IMR-90 (cell line): ENCODE results near the gene AASS. TPM values are rescaled to one million over a fixed set of nuclear protein-coding genes. Genes with fewer than 3 reads are reported as not detected.

Experiments
- ATAC-seq: fragments of 200-7000 bp; cut with Tn5 transposase; 2 replicates; pipeline ENCODE4 v1.9.1; 2020; ENCODE audit warnings: low read depth, mild to moderate bottlenecking, moderate library complexity
- BruUV-seq: library from RNA; stranded (reverse); fragments of 400-500 nt; replicated peaks from 2 replicates; lab custom pipeline; 2021; lab: Mats Ljungman, UMichigan
- CTCF ChIA-PET: fragments of 300-600 bp; formaldehyde crosslinking; extraction: SDS; loops from one replicate; lab custom pipeline; 2021; ENCODE audit warnings: antibody characterized with exemption; lab: Yijun Ruan, JAX
- POLR2A ChIA-PET: fragments of 300-600 bp; sonication (Branson Sonifier 250); formaldehyde crosslinking; loops from one replicate; lab custom pipeline; 2022; ENCODE audit warnings: antibody characterized with exemption; ENCODE audit not compliant: unreplicated experiment; lab: Charles Lee
- DNase-seq: peaks from one replicate; pipeline ENCODE4 v3.0.0; 2013
- H2AFZ ChIP-seq: replicated peaks from 2 replicates; pipeline ENCODE3; 2013; ENCODE audit warnings: low read length, mild to moderate bottlenecking; ENCODE audit not compliant: poor library complexity
- H2AK5ac ChIP-seq: 2 replicates; pipeline ENCODE4 v1.6.1; 2013; ENCODE audit warnings: low read depth, low read length, inconsistent platforms
- H2AK9ac ChIP-seq: replicated peaks from 2 replicates; pipeline ENCODE3; 2013; ENCODE audit warnings: mild to moderate bottlenecking, low read depth, low read length, moderate library complexity; ENCODE audit not compliant: poor library complexity
- H2BK120ac ChIP-seq: 2 replicates; pipeline ENCODE4 v1.6.1; 2013; ENCODE audit warnings: low read depth, low read length, inconsistent platforms
- H2BK15ac ChIP-seq: 3 replicates; pipeline ENCODE4 v1.6.1; 2013; ENCODE audit warnings: low read depth, low read length, inconsistent platforms
- H2BK20ac ChIP-seq: 2 replicates; pipeline ENCODE4 v1.6.1; 2013; ENCODE audit warnings: low read depth, mild to moderate bottlenecking, inconsistent platforms, low read length, moderate library complexity
- H2BK5ac ChIP-seq: 2 replicates; pipeline ENCODE4 v1.6.1; 2013; ENCODE audit warnings: mild to moderate bottlenecking, low read depth, low read length, inconsistent platforms; ENCODE audit not compliant: poor library complexity, severe bottlenecking
- H3K14ac ChIP-seq: replicated peaks from 2 replicates; pipeline ENCODE4 v1.6.1; 2013; ENCODE audit warnings: low read depth, low read length, inconsistent platforms
- H3K18ac ChIP-seq: 2 replicates; pipeline ENCODE4 v1.6.1; 2013; ENCODE audit warnings: low read depth, low read length, control low read depth
- H3K23ac ChIP-seq: 2 replicates; pipeline ENCODE4 v1.6.1; 2013; ENCODE audit warnings: low read depth, low read length, inconsistent platforms
- H3K27ac ChIP-seq: 2 replicates; pipeline ENCODE4 v1.5.1; 2013; ENCODE audit warnings: mild to moderate bottlenecking, control low read depth, low read length; ENCODE audit not compliant: insufficient read depth
- H3K27me3 ChIP-seq: 2 replicates; pipeline ENCODE4 v1.6.1; 2013; ENCODE audit warnings: low read length; ENCODE audit not compliant: control insufficient read depth, insufficient read depth
- H3K36me3 ChIP-seq: 2 replicates; pipeline ENCODE4 v1.6.1; 2013; ENCODE audit warnings: low read length, mixed read lengths; ENCODE audit not compliant: control insufficient read depth, insufficient read depth
- H3K4ac ChIP-seq: 2 replicates; pipeline ENCODE4 v1.6.1; 2013; ENCODE audit warnings: low read depth, low read length, inconsistent platforms
- H3K4me1 ChIP-seq: 2 replicates; pipeline ENCODE4 v1.6.1; 2013; ENCODE audit warnings: low read length, mixed read lengths; ENCODE audit not compliant: control insufficient read depth, insufficient read depth
- H3K4me2 ChIP-seq: 2 replicates; pipeline ENCODE4 v1.6.1; 2013; ENCODE audit warnings: low read depth, mild to moderate bottlenecking, control low read depth, low read length, moderate library complexity
- H3K4me3 ChIP-seq: 2 replicates; pipeline ENCODE4 v1.5.1; 2013; ENCODE audit warnings: low read depth, mild to moderate bottlenecking, control low read depth, low read length, moderate library complexity; ENCODE audit not compliant: insufficient read depth
- H3K56ac ChIP-seq: 2 replicates; pipeline ENCODE4 v1.6.1; 2013; ENCODE audit warnings: low read length, inconsistent platforms; ENCODE audit not compliant: insufficient read depth; ENCODE audit errors: extremely low read depth
- H3K79me1 ChIP-seq, 2 experiments: 2 replicates each; pipeline ENCODE4 v1.6.1; 2013; ENCODE audit warnings: low read length in 2 of 2, inconsistent platforms in 1 of 2, low read depth in 1 of 2
- H3K9ac ChIP-seq: 2 replicates; pipeline ENCODE4 v1.6.1; 2013; ENCODE audit warnings: low read depth, low read length, control low read depth
- H3K9me1 ChIP-seq: 2 replicates; pipeline ENCODE4 v1.6.1; 2013; ENCODE audit warnings: low read length, inconsistent platforms; ENCODE audit not compliant: insufficient read depth
- H3K9me3 ChIP-seq: 2 replicates; pipeline ENCODE4 v1.6.1; 2013; ENCODE audit warnings: low read length; ENCODE audit not compliant: control insufficient read depth, insufficient read depth
- H4K20me1 ChIP-seq: 2 replicates; pipeline ENCODE4 v1.6.1; 2013; ENCODE audit warnings: low read length, inconsistent platforms; ENCODE audit not compliant: insufficient read depth
- H4K5ac ChIP-seq: 2 replicates; pipeline ENCODE4 v1.6.1; 2013; ENCODE audit warnings: mild to moderate bottlenecking, low read depth, low read length, control low read depth
- H4K8ac ChIP-seq, 2 experiments: 2 replicates each; pipeline ENCODE4 v1.6.1; 2013; ENCODE audit warnings: low read depth in 2 of 2, low read length in 2 of 2, control low read depth in 1 of 2, inconsistent platforms in 1 of 2
- H4K91ac ChIP-seq: 2 replicates; pipeline ENCODE4 v1.6.1; 2013; ENCODE audit warnings: low read depth, low read length, inconsistent platforms; ENCODE audit not compliant: insufficient read depth
- BHLHE40 ChIP-seq: fragments of 150-350 bp; IDR thresholded peaks from 2 replicates; pipeline ENCODE4 v1.6.1; 2016; ENCODE audit warnings: mild to moderate bottlenecking, low read depth, low read length
- CHD1 ChIP-seq: IDR thresholded peaks from 2 replicates; pipeline ENCODE4 v1.6.1; 2012; ENCODE audit warnings: low read depth, low read length, improper control_type of control experiment
- FOS ChIP-seq: fragments of 150-350 bp; IDR thresholded peaks from 2 replicates; pipeline ENCODE4 v1.6.1; 2016; ENCODE audit warnings: low read depth, low read length
- POLR2A ChIP-seq: IDR thresholded peaks from 2 replicates; pipeline ENCODE4 v1.6.1; 2012; ENCODE audit warnings: mild to moderate bottlenecking, low read depth, low read length
- RAD21 ChIP-seq: IDR thresholded peaks from 2 replicates; pipeline ENCODE4 v1.6.1; 2012; ENCODE audit warnings: low read length, improper control_type of control experiment
- WGBS, 2 experiments: methylation state at CpG; one replicate each; pipeline versions ENCODE4 v1.1.5 to v1.1.7; 2013; ENCODE audit warnings: missing lambda C conversion rate in 2 of 2; ENCODE audit not compliant: insufficient read length in 1 of 2; ENCODE audit errors: extremely low coverage in 2 of 2; 5-methylcytosine and 5-hydroxymethylcytosine counted together
- dilution Hi-C: fragments of 300-500 bp; cut with HindIII; formaldehyde crosslinking; loops from one replicate; pipeline ENCODE4 v1.14.3; 2018; ENCODE audit warnings: low sequenced_read_pairs; ENCODE audit not compliant: unreplicated experiment
- in situ Hi-C: fragments of 300-500 bp; cut with MboI; formaldehyde crosslinking; loops from 3 replicates; pipeline ENCODE4 v1.14.3; 2019; ENCODE audit warnings: low sequenced_read_pairs, inconsistent platforms, mixed read lengths
- intact Hi-C: fragments of 100-400 bp; cut with micrococcal nuclease; formaldehyde crosslinking; loops from 2 replicates; pipeline ENCODE4 v1.10.0; 2022
- polyA plus RNA-seq, 3 experiments: library from polyadenylated mRNA; depleted of rRNA; stranded (reverse); fragments of >200 nt; gene quantifications; 2 replicates each; pipeline ENCODE4 v1.2.3, GENCODE V29; 2012; ENCODE audit warnings: low replicate concordance in 1 of 3
- total RNA-seq: library from RNA; depleted of rRNA; stranded (reverse); fragments of >200 nt; gene quantifications from 2 replicates; pipeline ENCODE4 v1.2.3, GENCODE V29; 2012

AASS gene
- total and polyA plus RNA-seq, 2 of the 4 experiments (the other 2 are of a cell fraction) = 6.1 to 12.9 TPM

GRCh38 chr7:122070834-122071233 is 73.2 kb downstream of the AASS start:
- no peak overlapping the region for H2AK9ac ChIP-seq
- WGBS, 2 experiments = no CpG with 5 or more reads among the region's 3 CpGs
- no peak overlapping the region for H3K18ac ChIP-seq
- no peak overlapping the region for H2BK20ac ChIP-seq
- no peak overlapping the region for H2BK120ac ChIP-seq
- CTCF ChIA-PET = no interaction called here
- no TSS peak for BruUV-seq
- no peak overlapping the region for H3K23ac ChIP-seq
- TF ChIP-seq CHD1 (no peak), RAD21 (no peak), BHLHE40 (no peak), FOS (no peak), POLR2A (no peak)
- H3K4me3 ChIP-seq = no peak overlapping the region
- H3K79me1 ChIP-seq = no peaks in the 10 kb centered on the region
- no peak overlapping the region for H3K56ac ChIP-seq
- DNase-seq = no peak
- no peaks in the 10 kb centered on the region for H3K4me1 ChIP-seq
- H3K36me3 ChIP-seq = no peaks in the 10 kb centered on the region
- POLR2A ChIA-PET = no interaction called here
- H3K14ac ChIP-seq = no peak overlapping the region
- no peak overlapping the region for H2BK15ac ChIP-seq
- no peak overlapping the region for H2AK5ac ChIP-seq
- no peak overlapping the region for H2AFZ ChIP-seq
- no peak overlapping the region for H3K4ac ChIP-seq
- ATAC-seq = no peak
- no peak overlapping the region for H3K4me2 ChIP-seq
- dilution Hi-C loops (no loop called here), intact Hi-C loops (no loop called here), in situ Hi-C loops (no loop called here)
- no peak overlapping the region for H4K91ac ChIP-seq
- no peaks in the 10 kb centered on the region for H4K20me1 ChIP-seq
- no peak overlapping the region for H2BK5ac ChIP-seq
- no peak overlapping the region for H4K5ac ChIP-seq
- no peak overlapping the region for H3K27ac ChIP-seq
- H3K9me3 ChIP-seq = no peaks in the 10 kb centered on the region
- no peaks in the 10 kb centered on the region for H3K27me3 ChIP-seq
- H4K8ac ChIP-seq = no peak overlapping the region
- no peak overlapping the region for H3K9ac ChIP-seq
- H3K9me1 ChIP-seq = no peaks in the 10 kb centered on the region
